ENCODE results near the gene KCNF1.

KCNF1 gene

GRCh38 chr2:10911291-10912075 lies at the start of gene KCNF1:
Gene KCNF1, plus strand, starts transcription at chr2:10911934. Its CDS starts 493 bp downstream, at chr2:10912427.
- DNase-seq, result no peak

- no peak for DNase-seq
Observed at GRCh38 chr2:10862330-10862729, 49.4 kb upstream of the KCNF1 start.

- DNase-seq, result no peak
Observed at GRCh38 chr2:10863047-10863446, 48.7 kb upstream of the KCNF1 start.

- DNase-seq, result peak; percentile 15 to 56
Observed at GRCh38 chr2:10863837-10864236, 47.9 kb upstream of the KCNF1 start.

GRCh38 chr2:10864251-10864650 lies 47.5 kb upstream of the KCNF1 start:
- no peak for DNase-seq

GRCh38 chr2:10864861-10865636 lies 46.7 kb upstream of the KCNF1 start:
- DNase-seq, result peak in 1 of 2 donors; percentile 15

- no peak for DNase-seq
Observed at GRCh38 chr2:10865841-10866240, 45.9 kb upstream of the KCNF1 start.

GRCh38 chr2:10867692-10868420 lies 43.9 kb upstream of the KCNF1 start:
- DNase-seq, result no peak

- DNase-seq, result no peak
Observed at GRCh38 chr2:10868465-10869314, 43.0 kb upstream of the KCNF1 start.

GRCh38 chr2:10871978-10872377 lies 39.8 kb upstream of the KCNF1 start:
- no peak for DNase-seq

- no peak for DNase-seq
Observed at GRCh38 chr2:10873171-10873570, 38.6 kb upstream of the KCNF1 start.

GRCh38 chr2:10873790-10874437 lies 37.8 kb upstream of the KCNF1 start:
- no peak for DNase-seq

- no peak for DNase-seq
Observed at GRCh38 chr2:10875126-10875525, 36.6 kb upstream of the KCNF1 start.

GRCh38 chr2:10876394-10876793 lies 35.3 kb upstream of the KCNF1 start:
- DNase-seq, result no peak

- DNase-seq, result no peak
Observed at GRCh38 chr2:10876963-10877362, 34.8 kb upstream of the KCNF1 start.

- DNase-seq, result no peak
Observed at GRCh38 chr2:10877651-10878111, 34.1 kb upstream of the KCNF1 start.

- no peak for DNase-seq
Observed at GRCh38 chr2:10878268-10878915, 33.3 kb upstream of the KCNF1 start.

- DNase-seq, result no peak
Observed at GRCh38 chr2:10879159-10879558, 32.6 kb upstream of the KCNF1 start.

- DNase-seq, result no peak
Observed at GRCh38 chr2:10879624-10880585, 31.8 kb upstream of the KCNF1 start.

Data from CD4-positive, alpha-beta T cell treated with Interleukin-1 beta for 1 hour (primary cell).